ENCODE measurements around the gene ZSCAN10. TPM values are rescaled to one million over a fixed set of nuclear protein-coding genes. Genes with fewer than 3 reads are reported as not detected.
A peak's percentile ranks its signal among the peaks of the same experiment; 100 is the strongest.

ZSCAN10 gene
- total RNA-seq, 1 donor from 2014 or later, result not detected

GRCh38 chr16:3097266-3097665 lies 1.8 kb downstream of the ZSCAN10 start:
- ATAC-seq, result no peak
- intact Hi-C loops (cut with DNase I), result no loop called here
- TF ChIP-seq CTCF (IDR thresholded peaks at IDR 0.05), result no peak
- Histone ChIP-seq H3K27me3 (peaks cover 6% of the 10 kb centered on the region), H3K4me1 (peaks cover 21% of the 10 kb centered on the region), H3K27ac (no peak overlapping the region), H3K9me3 (no peaks in the 10 kb centered on the region), H3K36me3 (no peaks in the 10 kb centered on the region), H3K4me3 (no peak overlapping the region)
- no peak for DNase-seq

- Histone ChIP-seq H3K36me3 (no peaks in the 10 kb centered on the region), H3K9me3 (no peaks in the 10 kb centered on the region), H3K4me3 (no peak overlapping the region), H3K27me3 (peaks cover 7% of the 10 kb centered on the region), H3K27ac (no peak overlapping the region), H3K4me1 (peaks cover 16% of the 10 kb centered on the region)
- no peak for TF ChIP-seq CTCF (IDR thresholded peaks at IDR 0.05)
- DNase-seq (no peak), ATAC-seq (no peak)
- intact Hi-C loops (cut with DNase I), result no loop called here
Observed at GRCh38 chr16:3096362-3096761, 2.7 kb downstream of the ZSCAN10 start.

GRCh38 chr16:3095869-3096268 lies 3.2 kb downstream of the ZSCAN10 start:
- ATAC-seq (peak; percentile 62), DNase-seq (no peak)
- intact Hi-C loops (cut with DNase I), result no loop called here
- peaks cover 7% of the 10 kb centered on the region for H3K27me3 ChIP-seq
- H3K4me3 ChIP-seq, result no peak overlapping the region
- H3K4me1 ChIP-seq, result peaks cover 12% of the 10 kb centered on the region
- H3K27ac ChIP-seq, result no peak overlapping the region
- peak; percentile 36 for TF ChIP-seq CTCF (IDR thresholded peaks at IDR 0.05)
- H3K9me3 ChIP-seq, result no peaks in the 10 kb centered on the region
- H3K36me3 ChIP-seq, result no peaks in the 10 kb centered on the region

GRCh38 chr16:3094289-3095027 lies 4.6 kb downstream of the ZSCAN10 start:
- peaks cover 7% of the 10 kb centered on the region for H3K27me3 ChIP-seq
- H3K9me3 ChIP-seq, result no peaks in the 10 kb centered on the region
- DNase-seq, result no peak
- intact Hi-C loops (cut with DNase I), result no loop called here
- H3K4me3 ChIP-seq, result no peak overlapping the region
- H3K27ac ChIP-seq, result no peak overlapping the region
- TF ChIP-seq CTCF (IDR thresholded peaks at IDR 0.05), result peak; percentile 54
- H3K36me3 ChIP-seq, result no peaks in the 10 kb centered on the region
- peaks cover 1% of the 10 kb centered on the region for H3K4me1 ChIP-seq
- peak; percentile 60 for ATAC-seq

- no peak for DNase-seq
- no peaks in the 10 kb centered on the region for H3K36me3 ChIP-seq
- intact Hi-C loops (cut with DNase I), result no loop called here
- no peak overlapping the region for H3K4me3 ChIP-seq
- TF ChIP-seq CTCF (IDR thresholded peaks at IDR 0.05), result no peak
- no peak overlapping the region for H3K27ac ChIP-seq
- peaks cover 7% of the 10 kb centered on the region for H3K27me3 ChIP-seq
- H3K9me3 ChIP-seq, result no peaks in the 10 kb centered on the region
- ATAC-seq, result no peak
- peaks cover 15% of the 10 kb centered on the region for H3K4me1 ChIP-seq
Observed at GRCh38 chr16:3092501-3092941, 6.6 kb downstream of the ZSCAN10 start.

All from upper lobe of right lung (tissue), 1 donor.